COLO829 (cell line): ENCODE results near the gene FMNL2.

Source experiments
- DNase-seq: peaks from one replicate; pipeline ENCODE4 v3.0.0; 2012; ENCODE audit warnings: low spot score

The FMNL2 gene

DNA sequence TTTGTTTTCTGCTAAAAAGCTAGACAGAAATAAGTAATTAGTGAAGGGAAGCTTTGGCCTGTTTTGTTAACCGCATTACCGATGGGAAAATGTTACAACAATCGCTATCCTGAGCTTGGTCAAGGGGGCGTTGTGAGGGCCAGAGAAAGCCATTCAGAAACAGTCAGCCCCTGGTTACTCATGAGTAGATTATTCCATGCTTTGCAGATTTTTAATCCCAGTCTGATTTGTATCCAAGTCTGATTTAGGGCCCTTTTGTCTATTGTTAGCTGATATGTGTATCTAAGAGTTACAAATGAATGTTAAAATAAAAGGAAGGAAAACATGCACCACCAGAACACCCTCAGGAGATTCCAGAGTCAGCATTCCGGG lies 283.2 kb downstream of the FMNL2 start:
- DNase-seq, result no peak

DNA sequence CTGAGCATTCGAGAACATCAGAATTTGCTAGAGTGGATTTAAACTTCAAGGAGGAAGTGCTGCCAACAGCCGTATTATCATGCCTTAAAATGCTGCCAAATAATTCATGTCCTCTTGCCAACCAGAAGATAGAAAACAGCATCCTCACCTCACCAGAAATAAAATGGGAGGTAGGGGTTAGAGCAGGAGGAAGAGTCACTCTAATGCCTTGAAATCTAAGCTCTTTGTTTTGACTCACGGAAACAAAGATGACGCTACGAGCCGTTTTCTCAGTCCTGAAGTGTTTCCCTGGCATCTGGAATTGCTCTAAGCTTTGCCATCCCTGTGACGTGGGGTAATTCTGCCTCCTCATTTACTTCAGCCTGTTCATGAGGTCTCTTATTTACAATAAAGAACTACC lies 285.2 kb downstream of the FMNL2 start:
- no peak for DNase-seq

DNA sequence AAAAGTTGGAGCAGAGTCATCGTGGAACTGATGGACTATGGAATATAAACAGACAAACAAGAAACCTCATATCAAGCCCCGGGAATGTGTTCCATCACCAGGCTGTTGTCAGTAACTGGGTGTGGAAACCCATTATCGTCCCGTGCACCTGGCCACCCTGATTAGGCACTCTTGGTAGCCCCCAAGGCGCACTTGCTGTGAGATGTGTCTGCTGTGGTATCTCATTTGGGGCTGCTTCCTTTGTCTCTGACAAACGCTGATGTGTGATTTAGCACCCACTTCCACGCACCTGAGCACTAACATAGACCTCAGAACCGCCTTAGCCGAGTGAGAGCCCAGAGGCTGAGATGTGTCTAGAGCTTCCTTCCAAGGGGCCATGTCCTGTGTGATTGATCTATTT lies 286.0 kb downstream of the FMNL2 start:
- no peak for DNase-seq

DNA sequence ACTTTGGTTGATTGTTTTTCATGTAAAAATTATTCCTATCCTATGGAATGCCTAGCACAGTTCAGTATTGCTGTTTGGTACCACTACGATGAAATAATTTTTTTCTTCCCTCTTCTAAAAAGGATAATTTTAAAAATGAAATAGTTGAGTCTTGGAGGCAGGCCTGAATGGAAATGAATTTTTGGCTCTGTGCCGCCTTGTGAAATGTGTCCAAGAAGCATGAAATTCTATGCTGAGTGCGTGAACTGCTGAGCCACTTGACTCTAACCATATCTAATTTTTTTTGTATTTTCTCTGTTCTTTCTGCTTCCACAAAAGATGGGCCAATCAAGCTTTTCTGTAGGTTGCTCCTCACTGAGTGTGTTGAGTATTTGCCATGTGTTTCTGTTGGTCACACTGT lies 287.2 kb downstream of the FMNL2 start:
- DNase-seq, result no peak

DNA sequence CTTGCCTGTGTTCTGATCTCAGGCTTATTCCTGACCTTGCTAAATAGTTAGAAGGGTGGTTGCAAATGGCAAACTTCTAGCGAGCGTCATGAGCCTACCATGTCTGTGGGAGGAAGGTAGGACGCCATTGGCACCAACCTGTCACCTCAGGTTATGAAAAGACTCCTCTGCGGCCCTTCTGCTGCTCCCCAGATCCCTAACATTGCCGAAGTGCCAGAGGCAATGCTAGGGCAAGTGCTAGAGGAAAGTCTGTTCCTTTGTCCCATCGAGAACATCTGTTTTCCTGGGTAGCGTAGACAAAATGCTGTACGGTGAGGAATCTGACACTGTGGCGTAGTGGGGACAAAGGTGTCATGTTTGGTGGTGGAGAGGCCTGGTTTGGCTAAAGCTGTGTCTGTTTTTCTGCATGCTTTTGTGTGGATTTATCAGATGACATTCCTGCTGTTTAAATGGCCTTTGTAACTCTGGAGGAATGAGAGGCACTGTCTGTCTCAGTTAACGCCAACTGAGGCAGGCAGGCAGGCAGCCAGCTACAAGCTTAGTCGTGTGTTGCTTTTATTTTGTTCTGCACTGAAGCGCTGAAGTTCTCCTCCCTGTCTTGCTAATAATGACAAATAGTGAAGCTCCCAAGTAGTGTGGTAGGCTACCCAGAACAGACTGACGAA lies 288.2 kb downstream of the FMNL2 start:
- no peak for DNase-seq

DNA sequence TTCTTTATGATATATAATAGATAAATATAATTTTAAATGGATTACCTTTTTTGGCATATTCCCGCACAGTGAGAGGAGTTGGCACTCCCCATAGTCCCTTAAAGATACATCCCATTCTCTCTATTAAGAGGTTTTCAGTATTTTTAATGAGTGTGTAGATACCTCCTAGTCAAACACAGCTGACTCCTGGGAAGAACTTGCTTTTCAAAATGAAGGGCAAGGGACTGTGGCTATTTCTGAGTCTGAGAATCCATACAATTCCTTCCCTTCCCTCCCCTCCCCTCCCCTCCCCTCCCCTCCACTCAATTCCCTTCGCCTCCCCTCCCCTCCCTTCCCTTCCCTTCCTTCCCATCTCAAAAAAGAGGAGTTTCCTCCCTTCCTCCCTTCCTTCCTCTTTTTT lies 288.8 kb downstream of the FMNL2 start:
- DNase-seq, result no peak

DNA sequence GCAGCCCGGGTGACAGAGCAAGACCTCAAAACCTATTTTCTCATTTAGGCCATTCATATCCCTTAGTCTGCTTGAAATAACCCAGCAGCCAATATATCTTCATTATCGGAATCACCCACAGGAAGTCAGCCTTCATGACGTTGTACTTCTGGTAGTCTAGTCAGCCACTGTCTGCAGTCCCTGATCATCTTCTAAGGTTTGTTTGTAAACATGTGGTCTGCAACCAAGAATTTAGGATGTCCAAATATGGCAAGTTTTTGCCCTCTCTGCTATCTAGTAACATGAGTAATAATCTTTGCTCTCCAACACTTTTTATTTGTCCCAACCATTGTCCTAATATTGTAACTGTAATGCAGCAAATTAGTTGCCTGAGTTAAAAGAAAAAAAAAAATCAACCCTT lies 289.8 kb downstream of the FMNL2 start:
- no peak for DNase-seq

DNA sequence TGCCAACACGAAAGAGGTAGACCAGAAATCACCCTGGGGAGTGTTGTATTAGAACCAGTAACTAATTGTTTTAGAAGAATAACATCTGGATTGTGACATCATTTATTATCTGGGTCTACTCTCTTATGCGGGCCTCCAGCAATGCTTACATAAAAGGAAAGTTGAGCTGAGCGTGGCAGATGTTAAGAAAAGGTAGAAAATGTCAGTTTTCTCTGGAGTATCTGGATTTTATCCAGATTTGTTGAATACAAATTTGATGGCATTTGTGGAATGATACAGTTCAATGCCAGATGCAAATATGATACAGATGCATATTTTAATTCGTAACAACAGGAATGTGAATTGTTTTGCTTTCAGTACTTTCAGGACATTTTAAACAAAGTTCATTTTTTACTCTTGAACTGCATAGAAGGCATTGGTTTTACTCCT lies 292.0 kb downstream of the FMNL2 start:
- no peak for DNase-seq

DNA sequence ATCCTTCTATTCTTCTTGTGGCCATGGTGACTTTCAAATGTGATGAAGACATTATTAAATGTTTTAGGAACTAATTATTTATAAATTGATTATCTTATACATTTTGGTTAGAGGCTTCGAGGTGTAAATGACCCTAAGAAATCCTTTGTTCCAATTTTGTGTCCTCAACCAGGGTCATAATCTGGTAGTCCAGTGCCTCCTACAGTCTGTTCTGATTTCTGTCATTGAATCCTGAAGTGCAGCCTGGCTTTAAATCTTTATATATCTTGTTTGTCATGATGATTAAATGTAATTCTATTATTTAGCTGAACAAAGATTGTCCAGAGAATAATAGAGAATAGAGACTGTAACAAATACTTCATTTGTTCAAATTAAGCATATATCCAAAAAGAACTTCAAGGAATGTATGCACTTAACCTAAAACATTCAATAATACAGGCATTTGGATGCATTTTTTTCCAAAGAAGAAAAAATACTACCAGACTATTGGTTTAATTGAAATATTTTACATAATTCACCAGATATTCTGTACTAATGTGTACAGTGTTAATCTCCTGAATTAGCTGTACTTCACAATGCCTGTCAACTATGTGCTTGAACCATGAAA lies 292.5 kb downstream of the FMNL2 start:
- DNase-seq, result no peak

DNA sequence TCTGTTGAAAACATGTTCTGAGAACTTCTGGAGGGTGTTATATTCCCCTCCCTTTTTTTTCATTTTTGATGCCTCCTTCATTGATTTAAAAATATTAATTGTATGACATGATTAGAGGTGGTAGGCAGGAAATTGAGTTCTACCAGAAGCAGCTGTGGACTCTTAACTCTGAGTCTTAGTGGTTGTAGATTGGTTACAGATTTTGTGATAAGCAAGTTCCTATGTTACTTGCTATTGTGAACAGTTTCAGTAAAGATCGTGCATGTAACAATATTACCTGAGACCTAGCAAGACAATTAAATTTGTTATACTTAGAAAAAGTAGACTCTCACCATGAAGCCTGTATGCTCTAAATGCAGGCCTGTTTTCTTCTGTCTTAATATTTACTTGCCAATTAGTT lies 294.2 kb downstream of the FMNL2 start:
- no peak for DNase-seq

DNA sequence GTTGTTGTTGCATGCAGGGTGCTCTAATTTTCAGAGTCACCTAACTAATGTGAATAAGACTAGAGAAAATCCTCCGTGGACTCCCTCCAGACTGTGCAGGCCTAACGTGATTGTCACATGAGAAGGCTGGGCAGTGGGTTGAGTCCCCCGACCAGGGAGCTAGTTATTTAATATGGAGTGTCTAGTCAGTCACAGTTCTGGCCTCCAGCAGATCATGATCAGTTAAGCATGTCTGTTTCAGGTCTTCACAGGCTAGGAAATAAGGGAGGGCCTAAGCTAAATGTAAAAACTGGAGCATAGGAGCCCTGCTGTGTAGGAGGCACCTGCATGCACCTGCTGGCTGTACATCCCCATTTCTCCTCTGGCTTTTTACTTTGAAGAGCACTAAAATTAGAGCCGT lies 295.5 kb downstream of the FMNL2 start:
- no peak for DNase-seq

DNA sequence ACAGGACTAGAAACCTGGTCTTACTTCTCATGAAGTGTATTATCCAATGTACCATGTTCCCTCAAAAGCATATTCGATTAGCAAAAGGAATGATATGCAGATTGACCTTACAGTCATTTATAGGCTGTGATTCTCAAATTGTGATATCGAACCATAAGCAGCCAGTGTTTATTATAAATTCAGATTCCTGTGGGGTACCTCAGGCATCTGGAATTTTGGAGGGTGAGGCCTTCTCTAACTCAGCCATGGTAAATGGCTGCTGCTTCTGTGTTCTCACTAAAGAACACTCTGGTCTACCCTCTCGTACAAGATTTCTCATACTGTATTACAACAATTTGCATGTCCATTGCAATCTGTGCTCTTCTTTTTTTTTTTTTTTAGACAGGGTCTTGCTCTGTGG lies 297.8 kb downstream of the FMNL2 start:
- DNase-seq, result no peak

DNA sequence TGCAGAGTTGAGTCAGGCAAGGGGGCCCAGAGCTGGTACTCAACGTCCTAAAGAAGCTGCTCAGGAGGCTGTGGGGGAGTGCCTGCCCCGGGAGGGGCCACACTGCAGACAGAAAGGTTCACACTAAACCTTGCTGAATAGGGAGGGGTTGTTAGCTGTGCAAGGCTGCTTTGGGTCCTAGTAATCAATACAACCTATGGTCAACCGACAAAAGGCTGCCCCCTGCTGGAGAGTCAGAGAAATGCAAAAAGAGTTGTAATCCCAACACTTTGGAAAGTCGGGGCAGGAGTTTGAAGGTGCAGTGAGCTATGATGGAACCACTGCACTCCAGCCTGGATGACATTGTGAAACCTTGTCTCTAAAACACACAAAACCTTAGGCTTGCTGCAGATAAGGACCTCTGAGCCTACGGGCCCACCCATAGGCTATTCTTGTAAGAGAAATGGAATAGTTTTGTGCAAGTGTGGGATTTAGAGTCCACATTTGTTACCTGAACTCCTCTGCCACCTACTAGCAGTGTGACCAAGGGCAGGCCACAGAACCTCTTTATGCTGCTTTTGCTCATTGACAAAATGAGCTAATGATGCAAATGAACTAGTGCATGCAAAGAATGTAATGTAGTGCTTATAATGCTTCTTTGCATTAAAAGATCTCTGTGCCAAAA lies 300.8 kb downstream of the FMNL2 start:
- DNase-seq, result peak; percentile 51

DNA sequence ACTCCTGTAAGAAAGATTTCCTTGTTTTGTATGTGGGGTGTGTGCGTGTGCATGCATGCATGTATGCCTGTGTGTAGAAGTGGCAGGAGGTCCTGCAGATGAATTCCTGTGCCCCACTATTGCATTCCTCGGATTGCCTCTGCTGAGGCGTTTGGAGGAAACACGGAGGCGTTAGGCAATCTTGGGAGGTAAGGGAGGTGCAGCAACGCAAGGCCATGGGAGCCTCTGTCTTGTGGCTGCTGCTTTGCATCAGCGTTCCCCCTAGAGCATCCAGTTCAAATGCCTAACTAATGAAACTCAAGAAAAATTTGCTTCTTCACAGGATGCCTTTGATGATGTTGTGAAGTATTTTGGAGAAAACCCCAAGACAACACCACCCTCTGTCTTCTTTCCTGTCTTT lies 302.3 kb downstream of the FMNL2 start:
- DNase-seq, result no peak

DNA sequence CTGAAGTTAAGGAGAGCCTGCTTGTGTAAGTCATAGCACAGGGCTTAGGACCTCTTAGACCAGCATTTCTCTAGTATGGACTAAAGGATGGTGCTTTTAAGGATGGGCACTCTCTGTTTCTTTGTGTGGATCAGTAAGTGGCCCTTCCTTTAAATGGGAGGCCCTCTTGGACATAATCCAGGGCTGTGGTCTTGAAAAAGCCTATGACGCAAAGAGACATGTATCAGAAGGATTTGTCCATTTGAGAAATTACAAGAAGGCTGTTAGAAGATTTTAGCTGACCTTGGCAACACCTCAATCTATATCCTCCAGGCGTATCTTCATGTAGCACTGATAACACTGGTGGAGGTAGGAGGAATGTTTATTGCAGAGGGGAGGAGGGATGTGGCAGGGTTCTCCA lies 303.1 kb downstream of the FMNL2 start:
- DNase-seq, result no peak

DNA sequence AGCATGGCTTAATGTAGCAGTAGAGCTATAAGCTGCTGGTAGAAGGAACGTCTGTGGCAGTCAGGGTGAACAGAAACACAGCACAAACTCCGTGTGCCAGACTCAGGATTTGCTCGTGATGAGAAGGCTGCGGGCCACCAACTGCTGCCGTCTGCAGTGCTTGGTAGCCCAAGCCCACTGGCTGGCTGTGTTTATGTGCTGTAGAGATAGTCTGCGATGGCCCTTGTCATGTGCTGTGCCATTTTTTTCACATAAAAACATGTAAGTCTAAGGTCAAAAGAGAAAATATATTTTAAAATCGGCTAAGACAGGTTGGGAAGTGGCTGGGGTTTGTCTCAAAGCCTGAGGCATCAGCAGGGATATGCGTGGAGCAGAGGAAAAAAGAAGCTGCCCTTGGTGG lies 303.6 kb downstream of the FMNL2 start:
- no peak for DNase-seq

DNA sequence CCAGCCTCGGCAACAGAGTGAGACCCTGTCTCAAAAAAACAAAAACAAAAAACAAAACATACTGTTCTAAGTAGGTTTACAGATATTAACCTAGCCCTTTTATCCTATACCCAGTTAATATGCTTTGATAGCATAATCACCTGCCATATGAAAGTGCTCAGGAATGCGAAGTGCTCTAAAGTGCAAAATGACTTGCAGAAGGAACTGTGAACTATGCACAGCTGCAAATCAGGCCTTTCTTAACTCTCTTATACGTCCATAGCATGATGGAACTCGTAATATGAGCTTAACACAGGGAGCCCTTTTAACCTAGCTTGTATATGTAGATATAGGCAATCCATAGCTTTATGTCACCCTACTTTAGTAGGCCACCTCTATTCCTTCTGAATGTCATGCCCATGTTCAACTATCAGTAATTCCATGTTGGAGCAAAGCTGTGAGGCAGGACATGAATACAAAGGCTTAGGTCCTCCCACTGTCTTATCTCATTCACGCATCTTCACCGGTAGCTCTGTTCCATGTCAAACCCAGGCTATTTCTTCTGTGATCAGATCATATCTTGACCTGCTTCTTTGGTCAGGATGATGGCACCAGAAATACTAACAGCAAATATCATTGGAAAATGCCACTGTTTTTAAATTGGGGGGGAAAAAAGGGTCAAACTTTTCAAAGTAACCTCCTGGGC lies 309.4 kb downstream of the FMNL2 start:
- DNase-seq, result no peak

DNA sequence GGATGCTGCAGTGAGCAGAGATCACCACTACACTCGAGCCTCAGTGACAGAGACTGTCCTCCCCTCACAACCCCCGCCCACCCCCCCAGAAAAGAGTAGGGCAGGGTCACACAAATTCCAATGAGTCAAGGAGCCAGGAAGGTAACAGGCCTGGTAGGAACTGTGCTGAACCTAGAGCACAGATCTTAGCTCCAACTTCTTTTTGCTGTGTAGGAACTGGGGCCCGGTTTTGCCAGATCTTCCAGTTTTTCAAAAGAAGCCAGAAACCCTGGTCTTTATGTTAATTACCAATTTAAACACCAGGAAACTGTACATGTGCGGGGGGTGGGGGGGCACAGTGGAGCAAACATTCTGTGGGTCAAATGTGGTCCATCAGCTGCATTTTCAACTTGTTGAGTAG lies 311.3 kb downstream of the FMNL2 start:
- no peak for DNase-seq

DNA sequence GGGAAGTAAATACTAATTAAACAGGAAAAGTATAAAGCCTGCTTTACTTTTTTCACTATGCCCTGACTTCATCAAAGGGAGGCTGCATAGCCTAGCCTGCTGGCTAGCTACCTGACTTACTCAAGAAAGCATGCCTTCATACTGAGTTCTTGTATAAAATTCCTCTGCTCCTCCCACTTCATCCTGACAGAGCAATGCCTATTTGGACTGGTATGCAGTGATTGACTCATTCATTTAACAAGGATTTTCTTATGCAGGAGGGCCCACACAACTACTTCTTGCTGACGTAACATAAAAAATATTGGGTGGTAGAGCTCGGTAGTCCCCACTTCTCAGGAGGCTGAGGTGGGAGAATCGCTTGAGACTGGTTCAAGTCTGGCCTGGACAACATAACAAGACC lies 311.8 kb downstream of the FMNL2 start:
- DNase-seq, result peak; percentile 97

DNA sequence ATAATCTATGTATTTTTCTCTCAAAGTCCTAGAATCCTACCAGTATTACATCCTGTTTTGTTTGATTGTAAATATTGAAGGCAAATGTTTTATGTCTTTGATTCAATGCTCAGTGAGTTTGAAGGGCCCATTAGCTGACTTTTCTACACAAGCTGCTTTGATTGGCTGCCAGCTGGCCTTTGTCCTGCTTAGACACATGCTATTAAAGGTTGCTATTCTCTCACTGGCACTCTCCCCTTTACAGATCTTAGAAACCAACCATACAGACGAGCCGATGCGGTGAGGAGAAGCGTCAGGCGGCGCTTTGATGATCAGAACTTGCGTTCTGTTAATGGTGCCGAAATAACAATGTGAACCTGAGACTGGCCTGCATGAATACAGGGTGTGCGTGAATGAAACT lies 312.6 kb downstream of the FMNL2 start:
- peak; percentile 28 for DNase-seq

DNA sequence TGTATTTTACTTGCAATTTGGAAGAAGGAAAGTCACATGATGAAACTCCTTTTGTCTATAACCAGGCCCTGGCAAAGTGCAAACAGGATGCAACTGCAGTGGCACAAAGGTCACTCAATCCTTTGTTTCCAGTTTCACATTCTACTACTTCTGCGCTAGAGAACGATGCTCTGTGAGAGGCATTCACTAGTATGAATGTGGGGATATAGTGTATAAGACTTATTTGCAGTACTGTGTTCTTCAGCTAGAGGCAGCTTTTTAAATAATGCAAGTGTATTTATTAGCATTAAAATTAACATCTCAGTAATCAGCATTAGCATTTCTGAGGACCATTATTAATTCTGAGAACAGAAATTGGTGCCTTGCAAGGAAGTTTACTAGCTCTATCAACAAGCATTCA lies 313.4 kb downstream of the FMNL2 start:
- DNase-seq, result no peak

DNA sequence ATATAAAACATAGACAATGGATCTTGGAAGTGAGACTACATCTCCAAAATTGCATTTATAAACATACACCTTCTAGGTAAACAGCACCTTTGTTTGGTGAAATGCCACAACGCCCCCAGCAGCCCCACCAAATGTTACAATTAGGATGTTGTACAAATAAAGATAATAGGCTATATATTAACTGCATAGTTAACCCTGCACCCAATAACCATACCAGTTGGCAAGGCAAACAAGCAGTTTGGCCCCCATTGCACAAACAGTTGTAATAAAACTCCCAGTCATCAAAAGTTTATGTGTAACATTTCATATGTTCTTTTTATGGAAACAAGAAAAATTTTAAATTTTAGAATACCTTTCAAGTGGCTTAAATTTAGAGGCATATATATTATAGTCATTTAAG lies 315.0 kb downstream of the FMNL2 start:
- no peak for DNase-seq

DNA sequence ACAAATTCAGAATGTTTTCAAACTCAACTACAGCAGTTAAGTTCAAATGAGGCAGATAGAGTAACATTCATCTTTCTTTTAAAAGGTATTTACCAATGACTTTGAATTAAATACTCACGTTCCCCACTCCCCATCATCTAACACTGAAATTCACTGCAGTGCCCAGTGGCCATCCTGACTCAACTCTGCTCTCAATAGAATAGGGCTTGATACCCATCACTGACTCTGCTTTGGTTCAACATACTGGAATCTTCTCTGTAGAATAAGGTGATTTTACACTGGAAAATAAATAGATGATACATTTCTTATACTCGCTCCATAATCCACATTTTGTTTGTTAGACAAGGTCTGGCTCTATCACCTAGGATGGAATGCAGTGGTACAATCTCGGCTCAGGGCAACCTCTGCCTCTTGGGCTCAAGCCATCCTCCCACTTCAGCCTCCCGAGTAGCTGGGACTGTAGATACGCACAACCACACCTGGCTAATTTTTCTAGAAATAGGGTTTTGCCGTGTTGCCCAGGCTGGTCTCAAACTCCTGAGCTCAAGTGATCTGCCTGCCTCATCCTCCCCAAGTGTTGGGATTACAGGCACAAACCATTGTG lies 315.9 kb downstream of the FMNL2 start:
- no peak for DNase-seq
